HepG2 (cell line): Measurements from ENCODE around the gene SLC16A3. TPM values are rescaled to one million over a fixed set of nuclear protein-coding genes. Genes with fewer than 3 reads are reported as not detected.

Experiments
- ADNP ChIP-seq: sonication (generic); formaldehyde crosslinking; IDR thresholded peaks from 2 replicates; pipeline ENCODE4 v1.4.0; 2020; ENCODE audit warnings: missing genetic modification reagents
- GABPA ChIP-seq, 2 experiments: IDR thresholded peaks; 2 replicates each; pipeline ENCODE4 v1.6.1; 2011 to 2016; ENCODE audit warnings: low read depth in 2 of 2, low read length in 1 of 2, missing biosample characterization in 1 of 2, missing genetic modification characterization in 1 of 2
- GATA4 ChIP-seq: sonication (generic); IDR thresholded peaks from 2 replicates; pipeline ENCODE4 v1.6.1; 2016; ENCODE audit warnings: antibody characterized with exemption, low read depth, borderline replicate concordance
- HNRNPUL1 ChIP-seq: fragments of 200-400 bp; formaldehyde crosslinking; IDR thresholded peaks from 2 replicates; pipeline ENCODE4 v1.6.1; 2017; ENCODE audit warnings: low read depth, mild to moderate bottlenecking, low read length, moderate library complexity
- MAFF ChIP-seq: IDR thresholded peaks from 2 replicates; pipeline ENCODE4 v1.6.1; 2011; ENCODE audit warnings: low read depth, low read length, improper control_type of control experiment
- MAZ ChIP-seq, 2 experiments: sonication (generic) in 1 of 2; formaldehyde crosslinking in 1 of 2; IDR thresholded peaks; 2 replicates each; pipeline versions ENCODE4 v1.5.0 to v1.6.1; 2012 to 2020; ENCODE audit warnings: low read depth in 2 of 2, mild to moderate bottlenecking in 2 of 2, borderline replicate concordance in 1 of 2, improper control_type of control experiment in 1 of 2, low read length in 1 of 2, missing genetic modification reagents in 1 of 2, moderate library complexity in 1 of 2
- MED13 ChIP-seq: sonication (generic); formaldehyde crosslinking; IDR thresholded peaks from 2 replicates; pipeline ENCODE4 v1.5.0; 2020; ENCODE audit warnings: missing genetic modification reagents
- NFATC3 ChIP-seq: sonication (generic); formaldehyde crosslinking; IDR thresholded peaks from 2 replicates; pipeline ENCODE4 v1.5.1; 2020; ENCODE audit warnings: mild to moderate bottlenecking, missing genetic modification reagents
- PCBP1 ChIP-seq: fragments of 200-400 bp; formaldehyde crosslinking; IDR thresholded peaks from 2 replicates; pipeline ENCODE4 v1.6.1; 2017; ENCODE audit warnings: mild to moderate bottlenecking, low read depth, low read length, borderline replicate concordance
- PHB2 ChIP-seq: fragments of 450-650 bp; IDR thresholded peaks from 2 replicates; pipeline ENCODE4 v1.6.1; 2018; ENCODE audit not compliant: partially characterized antibody
- RCOR2 ChIP-seq: IDR thresholded peaks from 2 replicates; pipeline ENCODE4 v1.6.1; 2016; ENCODE audit warnings: missing biosample characterization, missing genetic modification reagents
- SMARCE1 ChIP-seq: fragments of 450-650 bp; IDR thresholded peaks from 2 replicates; pipeline ENCODE4 v1.6.1; 2017; ENCODE audit warnings: borderline replicate concordance
- SP4 ChIP-seq: sonication (generic); formaldehyde crosslinking; IDR thresholded peaks from 2 replicates; pipeline ENCODE4 v1.8.1; 2023; ENCODE audit warnings: mild to moderate bottlenecking, missing genetic modification reagents
- TARDBP ChIP-seq: sonication (generic); formaldehyde crosslinking; IDR thresholded peaks from 2 replicates; pipeline ENCODE4 v1.8.0; 2022; ENCODE audit warnings: mild to moderate bottlenecking, missing genetic modification reagents
- TBP ChIP-seq: sonication (generic); formaldehyde crosslinking; IDR thresholded peaks from 2 replicates; pipeline ENCODE4 v1.5.0; 2020; ENCODE audit warnings: missing genetic modification reagents
- ZFAT ChIP-seq: sonication (generic); formaldehyde crosslinking; conservative IDR thresholded peaks from 2 replicates; pipeline ENCODE4 v1.8.1; 2023; ENCODE audit warnings: missing genetic modification reagents, inconsistent platforms
- ZFP36L1 ChIP-seq: sonication (generic); formaldehyde crosslinking; IDR thresholded peaks from 2 replicates; pipeline ENCODE4 v1.8.0; 2022; ENCODE audit warnings: mild to moderate bottlenecking, missing genetic modification reagents, moderate library complexity
- ZMAT3 ChIP-seq: sonication (generic); formaldehyde crosslinking; conservative IDR thresholded peaks from 2 replicates; pipeline ENCODE4 v1.7.0; 2021; ENCODE audit warnings: missing genetic modification reagents
- ZNF335 ChIP-seq: sonication (generic); formaldehyde crosslinking; IDR thresholded peaks from 2 replicates; pipeline ENCODE4 v1.4.0; 2020; ENCODE audit warnings: missing genetic modification reagents
- ZNF496 ChIP-seq: sonication (generic); formaldehyde crosslinking; IDR thresholded peaks from 2 replicates; pipeline ENCODE4 v1.8.1; 2023; ENCODE audit warnings: mild to moderate bottlenecking, moderate library complexity, missing genetic modification reagents; ENCODE audit not compliant: insufficient replicate concordance
- ZNF546 ChIP-seq: sonication (generic); formaldehyde crosslinking; conservative IDR thresholded peaks from 2 replicates; pipeline ENCODE4 v1.8.1; 2023; ENCODE audit warnings: mild to moderate bottlenecking, missing genetic modification reagents
- ZNF547 ChIP-seq: sonication (generic); formaldehyde crosslinking; IDR thresholded peaks from 2 replicates; pipeline ENCODE4 v1.5.1; 2020; ENCODE audit warnings: mild to moderate bottlenecking, missing genetic modification reagents
- polyA plus RNA-seq, 8 experiments: library from polyadenylated mRNA; depleted of rRNA in 3 of 8; stranded (reverse) in 7 of 8; unstranded in 1 of 8; fragments of >200 nt; fragmentation: Illumina TruSeq in 4 of 8; extraction: Trizol in 4 of 8; gene quantifications; 2 replicates each; pipeline versions ENCODE4 v1.2.1 to v1.2.3, GENCODE V29; 2011 to 2016; ENCODE audit warnings: low read depth in 4 of 8, missing spikeins in 1 of 8, mixed read lengths in 1 of 8; ENCODE audit not compliant: insufficient read depth in 1 of 8
- total RNA-seq, 5 experiments: library from RNA; depleted of rRNA; stranded (reverse); fragments of >200 nt; fragmentation: Illumina TruSeq; extraction: Trizol; gene quantifications; 2 replicates each; pipeline ENCODE4 v1.2.3, GENCODE V29; 2016; ENCODE audit warnings: low read depth in 1 of 5
- TF ChIP-seq, protein P1 (sequence below): sonication (generic); formaldehyde crosslinking; IDR thresholded peaks from 2 replicates; pipeline ENCODE4 v1.4.0; 2020; ENCODE audit warnings: missing genetic modification reagents
- TF ChIP-seq, protein P2 (sequence below): sonication (generic); formaldehyde crosslinking; IDR thresholded peaks from 2 replicates; pipeline ENCODE4 v1.8.0; 2022; ENCODE audit warnings: missing genetic modification reagents, low read depth, mild to moderate bottlenecking, borderline replicate concordance
- TF ChIP-seq, protein P3 (sequence below): sonication (generic); formaldehyde crosslinking; IDR thresholded peaks from 2 replicates; pipeline ENCODE4 v1.5.1; 2020; ENCODE audit warnings: mild to moderate bottlenecking, missing genetic modification reagents

SLC16A3 gene
- total and polyA plus RNA-seq, 2 of the 13 experiments (the other 11 are each of a cell fraction or from before 2014, with no cell fraction given) = 242 to 349 TPM

DNA sequence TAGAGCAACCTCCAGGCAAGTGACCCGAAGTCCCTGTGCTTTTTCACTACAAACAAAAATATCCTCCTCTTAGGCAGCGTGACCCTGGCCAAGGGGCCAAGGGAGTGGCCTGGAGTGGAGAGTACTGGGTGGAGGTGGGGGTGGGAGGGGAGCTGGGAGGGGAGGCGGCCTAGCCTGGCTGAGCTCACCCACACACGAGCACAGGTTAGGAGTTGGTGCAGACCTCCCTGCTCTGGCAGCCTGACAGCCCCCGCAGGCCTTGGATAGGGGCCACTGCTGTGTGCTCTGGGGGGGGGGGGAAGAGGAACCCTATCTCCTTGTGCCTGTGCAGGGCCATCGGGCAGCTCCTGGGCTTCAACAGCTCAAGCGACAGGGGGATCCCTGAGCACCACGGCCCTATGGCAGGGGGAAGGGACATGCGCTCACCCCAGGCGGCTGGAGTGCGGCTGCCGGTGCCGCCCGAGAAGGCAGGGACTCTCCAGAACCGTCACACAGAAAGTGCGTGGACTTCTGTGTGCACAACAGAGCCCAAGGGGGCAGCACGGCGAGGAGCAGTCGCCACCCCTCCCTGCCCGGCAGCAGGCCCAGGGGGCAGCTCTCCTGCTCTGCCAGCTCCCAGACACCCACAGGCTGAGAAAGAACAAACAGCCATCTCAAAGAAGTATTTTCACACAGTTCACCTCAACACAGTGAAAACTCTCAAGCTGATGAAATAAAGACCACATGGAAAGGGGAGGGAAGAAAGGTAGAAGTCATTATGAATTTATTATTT is 13.3 kb downstream of the SLC16A3 start (continued):
- no peak; the same call in 1 of the 2 replicates for TF ChIP-seq GATA4
- 0 out of 2 replicates have a peak, but pooled peaks have one; percentile 19 for TF ChIP-seq ZFP36L1 (CRISPR knock-in tag)
- no peak for TF ChIP-seq PHB2
- TF ChIP-seq TARDBP (CRISPR knock-in tag) = no peak
- peak; percentile 38; the same call in 1 of the 2 replicates for TF ChIP-seq ZNF547 (CRISPR knock-in tag)
- no peak for TF ChIP-seq HNRNPUL1
- TF ChIP-seq, protein P1, sequence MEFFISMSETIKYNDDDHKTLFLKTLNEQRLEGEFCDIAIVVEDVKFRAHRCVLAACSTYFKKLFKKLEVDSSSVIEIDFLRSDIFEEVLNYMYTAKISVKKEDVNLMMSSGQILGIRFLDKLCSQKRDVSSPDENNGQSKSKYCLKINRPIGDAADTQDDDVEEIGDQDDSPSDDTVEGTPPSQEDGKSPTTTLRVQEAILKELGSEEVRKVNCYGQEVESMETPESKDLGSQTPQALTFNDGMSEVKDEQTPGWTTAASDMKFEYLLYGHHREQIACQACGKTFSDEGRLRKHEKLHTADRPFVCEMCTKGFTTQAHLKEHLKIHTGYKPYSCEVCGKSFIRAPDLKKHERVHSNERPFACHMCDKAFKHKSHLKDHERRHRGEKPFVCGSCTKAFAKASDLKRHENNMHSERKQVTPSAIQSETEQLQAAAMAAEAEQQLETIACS (CRISPR knock-in tag) = no peak
- no peak for TF ChIP-seq ZMAT3 (CRISPR knock-in tag)
- peak; percentile 12; the same call in 1 of the 2 replicates for TF ChIP-seq ZNF335 (CRISPR knock-in tag)
- TF ChIP-seq NFATC3 (CRISPR knock-in tag) = 0 out of 2 replicates have a peak, but pooled peaks have one; percentile 56
- TF ChIP-seq PCBP1 = no peak; the same call in 1 of the 2 replicates
- TF ChIP-seq MAFF = no peak
- no peak for TF ChIP-seq ZNF496 (CRISPR knock-in tag)
- no peak for TF ChIP-seq ADNP
- TF ChIP-seq TBP = no peak
- TF ChIP-seq SP4 = peak; percentile 18; the same call in 1 of the 2 replicates
- TF ChIP-seq, protein P2, sequence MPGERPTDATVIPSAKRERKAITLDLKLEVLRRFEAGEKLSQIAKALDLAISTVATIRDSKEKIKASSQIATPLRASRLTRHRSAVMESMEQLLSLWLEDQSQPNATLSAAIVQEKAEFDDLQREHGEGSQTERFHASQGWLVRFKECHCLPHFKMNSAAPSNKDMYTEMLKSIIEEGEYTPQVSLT (CRISPR knock-in tag) = no peak
- no peak for TF ChIP-seq RCOR2 (CRISPR knock-in tag)
- TF ChIP-seq ZFAT = no peak
- no peak for TF ChIP-seq GABPA (IDR thresholded peaks at IDR 0.05; ENCODE audit: low read depth, low read length)
- no peak for TF ChIP-seq GABPA (CRISPR knock-in tag; IDR thresholded peaks at IDR 0.05; ENCODE audit: low read depth)
- TF ChIP-seq ZNF546 (CRISPR knock-in tag) = no peak; the same call in 1 of the 2 replicates
- 0 out of 2 replicates have a peak, but pooled peaks have one; percentile 53 for TF ChIP-seq MED13 (CRISPR knock-in tag)
- TF ChIP-seq, protein P3, sequence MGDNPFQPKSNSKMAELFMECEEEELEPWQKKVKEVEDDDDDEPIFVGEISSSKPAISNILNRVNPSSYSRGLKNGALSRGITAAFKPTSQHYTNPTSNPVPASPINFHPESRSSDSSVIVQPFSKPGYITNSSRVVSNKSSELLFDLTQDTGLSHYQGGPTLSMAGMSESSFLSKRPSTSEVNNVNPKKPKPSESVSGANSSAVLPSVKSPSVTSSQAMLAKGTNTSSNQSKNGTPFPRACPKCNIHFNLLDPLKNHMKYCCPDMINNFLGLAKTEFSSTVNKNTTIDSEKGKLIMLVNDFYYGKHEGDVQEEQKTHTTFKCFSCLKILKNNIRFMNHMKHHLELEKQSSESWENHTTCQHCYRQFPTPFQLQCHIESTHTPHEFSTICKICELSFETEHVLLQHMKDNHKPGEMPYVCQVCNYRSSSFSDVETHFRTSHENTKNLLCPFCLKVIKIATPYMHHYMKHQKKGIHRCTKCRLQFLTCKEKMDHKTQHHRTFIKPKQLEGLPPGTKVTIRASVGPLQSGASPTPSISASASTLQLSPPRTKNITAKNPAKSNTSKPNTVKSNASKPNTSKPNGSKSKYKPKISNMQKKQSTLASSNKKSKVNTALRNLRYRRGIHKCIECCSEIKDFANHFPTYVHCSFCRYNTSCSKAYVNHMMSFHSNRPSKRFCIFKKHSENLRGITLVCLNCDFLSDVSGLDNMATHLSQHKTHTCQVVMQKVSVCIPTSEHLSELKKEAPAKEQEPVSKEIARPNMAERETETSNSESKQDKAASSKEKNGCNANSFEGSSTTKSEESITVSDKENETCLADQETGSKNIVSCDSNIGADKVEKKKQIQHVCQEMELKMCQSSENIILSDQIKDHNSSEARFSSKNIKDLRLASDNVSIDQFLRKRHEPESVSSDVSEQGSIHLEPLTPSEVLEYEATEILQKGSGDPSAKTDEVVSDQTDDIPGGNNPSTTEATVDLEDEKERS (CRISPR knock-in tag) = no peak
- no peak for TF ChIP-seq MAZ (IDR thresholded peaks at IDR 0.05; ENCODE audit: borderline replicate concordance, low read depth, low read length)
- TF ChIP-seq MAZ (CRISPR knock-in tag; IDR thresholded peaks at IDR 0.05; ENCODE audit: low read depth) = peak; percentile 54; the same call in 1 of the 2 replicates
- TF ChIP-seq SMARCE1 = no peak
